Measurements from ENCODE around the gene DQX1. TPM values are rescaled to one million over a fixed set of nuclear protein-coding genes. Genes with fewer than 3 reads are reported as not detected.

Gene DQX1
- total and polyA plus RNA-seq, 2 of the 8 experiments (the other 6 are each of a cell fraction or from before 2014, with no cell fraction given): 0.76 to 1.1 TPM

DNA sequence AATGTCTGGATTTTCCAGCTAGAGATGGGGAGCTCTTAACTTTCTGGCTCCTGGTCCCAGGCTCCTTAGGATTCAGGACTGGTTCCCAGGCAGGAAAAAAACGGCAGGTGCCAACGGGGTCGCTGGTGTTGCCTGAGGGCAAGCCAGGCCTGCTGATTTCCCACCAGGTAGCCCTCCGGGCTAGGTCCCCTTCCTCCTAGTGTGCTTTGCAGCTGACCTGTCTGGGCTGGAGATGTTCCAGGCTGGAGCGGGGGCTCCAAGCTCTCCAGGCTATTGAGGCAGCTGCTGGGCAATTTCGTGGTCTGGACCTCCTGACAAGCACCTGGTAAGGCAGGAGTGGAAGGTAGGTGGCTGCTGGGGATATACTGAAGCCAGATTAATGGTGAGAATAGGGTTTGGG, 51.5 kb downstream of the DQX1 start:
- Histone ChIP-seq H3K27me3 (replicated peaks in 1 of 4; ENCODE audit: control insufficient read depth in 3 of 4, extremely low read depth in 1 of 4, insufficient read depth in 3 of 4, low read length in 3 of 4) (no peaks in the 10 kb centered on the region), H3K9ac (replicated peaks in 1 of 4; ENCODE audit: extremely low read depth in 1 of 4, low read depth in 3 of 4, low read length in 3 of 4) (no peak overlapping the region), H2AFZ (ENCODE audit: low read length) (no peak overlapping the region), H3K79me2 (ENCODE audit: control insufficient read depth in 1 of 2, insufficient read depth in 2 of 2, low read length in 2 of 2) (no peaks in the 10 kb centered on the region), H3K36me3 (ENCODE audit: control insufficient read depth in 2 of 4, insufficient read depth in 4 of 4, low read length in 3 of 4) (peaks cover 0 to 4% (median 2%) of the 10 kb centered on the region in 4 experiments; a peak in 6 of 8 replicates), H4K5ac (ENCODE audit: insufficient read length, low read depth, low read length) (no peak overlapping the region), H2BK15ac (ENCODE audit: low read length) (no peak overlapping the region), H2BK12ac (ENCODE audit: low read depth, low read length) (no peak overlapping the region), H2BK120ac (replicated peaks; ENCODE audit: low read depth, low read length) (no peak overlapping the region), H2BK5ac (ENCODE audit: low read depth, low read length) (no peak overlapping the region), H3K18ac (ENCODE audit: extremely low read depth, low read length) (no peak overlapping the region), H3K4me2 (ENCODE audit: insufficient read depth in 1 of 2, low read depth in 2 of 2, low read length in 2 of 2) (no peak overlapping the region), H2BK20ac (ENCODE audit: low read length) (no peak overlapping the region), H2AK5ac (ENCODE audit: low read depth, low read length) (no peak overlapping the region), H4K8ac (ENCODE audit: extremely low read depth, insufficient read depth, low read length) (peak overlapping the region; percentile 14; the same call in 1 of the 2 replicates), H3K4ac (replicated peaks; ENCODE audit: insufficient read length, low read depth, low read length) (no peak overlapping the region), H3K4me3 (ENCODE audit: extremely low read depth in 1 of 4, insufficient read depth in 2 of 4, low read depth in 3 of 4, low read length in 4 of 4) (no peak overlapping the region), H3K79me1 (ENCODE audit: low read depth, low read length) (no peaks in the 10 kb centered on the region; the same call in 1 of the 2 replicates), H3K23me2 (ENCODE audit: low read depth, low read length) (peaks cover 11% of the 10 kb centered on the region), H3K9me3 (ENCODE audit: insufficient read depth in 2 of 2, low read depth in 1 of 2, low read length in 1 of 2) (no peaks in the 10 kb centered on the region), H3K23ac (ENCODE audit: insufficient read length) (no peak overlapping the region), H3K14ac (ENCODE audit: insufficient read length) (no peak overlapping the region), H3K4me1 (replicated peaks in 1 of 4; ENCODE audit: control insufficient read depth in 3 of 4, insufficient read depth in 4 of 4, low read length in 3 of 4) (peaks cover 0 to 3% (median 2%) of the 10 kb centered on the region in 4 experiments; a peak in 3 of 7 replicates), H4K20me1 (replicated peaks in 1 of 2; ENCODE audit: control insufficient read depth in 1 of 2, insufficient read depth in 2 of 2, low read length in 2 of 2) (peaks cover 0 to 1% of the 10 kb centered on the region in 2 experiments), H4K91ac (replicated peaks; ENCODE audit: insufficient read length, low read length) (no peak overlapping the region), H3K27ac (ENCODE audit: low read depth, low read length) (no peak overlapping the region), H3K56ac (replicated peaks; ENCODE audit: insufficient read length, low read depth, low read length) (no peak overlapping the region)
- TF ChIP-seq, protein P1, sequence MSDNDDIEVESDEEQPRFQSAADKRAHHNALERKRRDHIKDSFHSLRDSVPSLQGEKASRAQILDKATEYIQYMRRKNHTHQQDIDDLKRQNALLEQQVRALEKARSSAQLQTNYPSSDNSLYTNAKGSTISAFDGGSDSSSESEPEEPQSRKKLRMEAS (IDR thresholded peaks at IDR 0.05): no peak
- no peak for TF ChIP-seq CBX5 (IDR thresholded peaks at IDR 0.05; ENCODE audit: low read depth, low read length)
- TF ChIP-seq, protein P2, sequence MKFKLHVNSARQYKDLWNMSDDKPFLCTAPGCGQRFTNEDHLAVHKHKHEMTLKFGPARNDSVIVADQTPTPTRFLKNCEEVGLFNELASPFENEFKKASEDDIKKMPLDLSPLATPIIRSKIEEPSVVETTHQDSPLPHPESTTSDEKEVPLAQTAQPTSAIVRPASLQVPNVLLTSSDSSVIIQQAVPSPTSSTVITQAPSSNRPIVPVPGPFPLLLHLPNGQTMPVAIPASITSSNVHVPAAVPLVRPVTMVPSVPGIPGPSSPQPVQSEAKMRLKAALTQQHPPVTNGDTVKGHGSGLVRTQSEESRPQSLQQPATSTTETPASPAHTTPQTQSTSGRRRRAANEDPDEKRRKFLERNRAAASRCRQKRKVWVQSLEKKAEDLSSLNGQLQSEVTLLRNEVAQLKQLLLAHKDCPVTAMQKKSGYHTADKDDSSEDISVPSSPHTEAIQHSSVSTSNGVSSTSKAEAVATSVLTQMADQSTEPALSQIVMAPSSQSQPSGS (IDR thresholded peaks at IDR 0.05; ENCODE audit: low read length): no peak
- no peak for TF ChIP-seq CHD1 (IDR thresholded peaks at IDR 0.05; ENCODE audit: low read depth, low read length)
- POLR2A ChIA-PET (ENCODE audit: partially characterized antibody): interaction anchor here (1.0 to 5.2 kb wide), 4 partner anchors 7 to 29 kb away, joined by 4 to 89 read pairs (median 24); partner anchors contain the start of genes CCDC142, INO80B, TTC31 and WBP1
- CTCF ChIA-PET (ENCODE audit: partially characterized antibody): interaction anchor here (0.9 to 5.7 kb wide), 19 partner anchors 8 to 139 kb away, joined by 3 to 86 read pairs (median 5); partner anchors contain the start of genes C2orf81, CCDC142, INO80B and MOGS
- FAIRE-seq (no peak), DNase-seq (ENCODE audit: low read depth in 1 of 2, low spot score in 2 of 2) (no peak)
- WGBS, 2 experiments (ENCODE audit: extremely low coverage in 1 of 2, insufficient coverage in 1 of 2, insufficient read length in 1 of 2, insufficient replicate concordance in 2 of 2, low coverage in 1 of 2, low lambda C conversion rate in 2 of 2, missing lambda C conversion rate in 1 of 2): 92% methylated on average over 6 of the region's 6 CpGs; no CpG with 5 or more reads in 1 of the 2 experiments
